Neural crest cell (in vitro differentiated cells): ENCODE measurements around the gene CHMP1A. TPM values are rescaled to one million over a fixed set of nuclear protein-coding genes. Genes with fewer than 3 reads are reported as not detected.
"Not testable (repeated sequence)": the region's sequence is repeated elsewhere in the genome, so short reads cannot be mapped to it uniquely, and the experiment has no call there.

Experiments used
- DNase-seq: peaks from one replicate; pipeline ENCODE4 v3.0.0; 2021; ENCODE audit warnings: low read depth, mixed read lengths, low spot score
- H3K27ac Mint-ChIP-seq: one replicate; pipeline ENCODE4 v1.8.0; 2021; ENCODE audit warnings: mild to moderate bottlenecking, mixed read lengths; ENCODE audit not compliant: unreplicated experiment
- H3K27me3 Mint-ChIP-seq: 2 replicates; pipeline ENCODE4 v1.8.0; 2021; ENCODE audit warnings: low read depth, mild to moderate bottlenecking, mixed read lengths
- H3K36me3 Mint-ChIP-seq: 2 replicates; pipeline ENCODE4 v1.8.0; 2021; ENCODE audit warnings: low read depth, mild to moderate bottlenecking, mixed read lengths
- H3K4me1 Mint-ChIP-seq: 2 replicates; pipeline ENCODE4 v1.8.0; 2021; ENCODE audit warnings: mixed read lengths
- H3K4me3 Mint-ChIP-seq: one replicate; pipeline ENCODE4 v1.8.0; 2021; ENCODE audit warnings: mild to moderate bottlenecking, mixed read lengths
- H3K9me3 Mint-ChIP-seq: 2 replicates; pipeline ENCODE4 v1.8.0; 2021; ENCODE audit warnings: mixed read lengths
- CTCF ChIP-seq: fragments of 200-600 bp; sonication (generic); conservative IDR thresholded peaks from 2 replicates; pipeline ENCODE4 v1.5.0; 2021; ENCODE audit warnings: antibody characterized with exemption, mild to moderate bottlenecking
- total RNA-seq: library from RNA; stranded (reverse); gene quantifications from 2 replicates; pipeline ENCODE4 v1.2.1, GENCODE V29; 2021

Gene CHMP1A
- total RNA-seq, 1 donor from 2014 or later = 93.9 TPM

- peaks cover 4% of the 10 kb centered on the region for H3K4me1 Mint-ChIP-seq
These were observed 14.9 kb upstream of the CHMP1A start for GRCh38 chr16:89672177-89672941.

GRCh38 chr16:89671565-89671964, 14.1 kb upstream of the CHMP1A start:
- H3K27me3 Mint-ChIP-seq, H3K9me3 Mint-ChIP-seq, DNase-seq, H3K4me1 Mint-ChIP-seq, H3K27ac Mint-ChIP-seq, H3K4me3 Mint-ChIP-seq: not testable (repeated sequence)
- peaks cover 25% of the 10 kb centered on the region for H3K36me3 Mint-ChIP-seq

More at GRCh38 chr16:89672177-89672941, 14.9 kb upstream of the CHMP1A start:
- H3K9me3 Mint-ChIP-seq = peaks cover 3% of the 10 kb centered on the region
- H3K4me3 Mint-ChIP-seq = peak overlapping the region; percentile 23
- peaks cover 20% of the 10 kb centered on the region for H3K36me3 Mint-ChIP-seq
- TF ChIP-seq CTCF = no peak
- H3K27me3 Mint-ChIP-seq = no peaks in the 10 kb centered on the region
- H3K27ac Mint-ChIP-seq = no peak overlapping the region
- DNase-seq = no peak

GRCh38 chr16:89670496-89671431, 13.3 kb upstream of the CHMP1A start:
- Mint-ChIP-seq H3K36me3 (peaks cover 32% of the 10 kb centered on the region), H3K27ac (no peak overlapping the region), H3K4me3 (no peak overlapping the region), H3K4me1 (peaks cover 4% of the 10 kb centered on the region), H3K9me3 (peaks cover 8% of the 10 kb centered on the region), H3K27me3 (no peaks in the 10 kb centered on the region)
- DNase-seq = no peak
- TF ChIP-seq CTCF = no peak

- H3K4me3 Mint-ChIP-seq = no peak overlapping the region
- H3K36me3 Mint-ChIP-seq = peaks cover 35% of the 10 kb centered on the region
- peaks cover 4% of the 10 kb centered on the region for H3K4me1 Mint-ChIP-seq
- H3K27me3 Mint-ChIP-seq = no peaks in the 10 kb centered on the region
- H3K27ac Mint-ChIP-seq = no peak overlapping the region
- H3K9me3 Mint-ChIP-seq = peaks cover 5% of the 10 kb centered on the region
- no peak for DNase-seq
- no peak for TF ChIP-seq CTCF
These were observed 12.2 kb upstream of the CHMP1A start for GRCh38 chr16:89669755-89670154.

- peaks cover 4% of the 10 kb centered on the region for H3K4me1 Mint-ChIP-seq
- no peak overlapping the region for H3K27ac Mint-ChIP-seq
- peaks cover 5% of the 10 kb centered on the region for H3K9me3 Mint-ChIP-seq
- H3K27me3 Mint-ChIP-seq = no peaks in the 10 kb centered on the region
- no peak for DNase-seq
- no peak overlapping the region for H3K4me3 Mint-ChIP-seq
- peaks cover 41% of the 10 kb centered on the region for H3K36me3 Mint-ChIP-seq
- TF ChIP-seq CTCF = no peak
These were observed 11.3 kb upstream of the CHMP1A start for GRCh38 chr16:89668790-89669158.
